ENCODE results near the gene CERS6. TPM values are rescaled to one million over a fixed set of nuclear protein-coding genes. Genes with fewer than 3 reads are reported as not detected.

Gene CERS6
- total and polyA plus RNA-seq, 2 experiments from 2014 or later: 7.4 to 35.0 TPM

GRCh38 chr2:168427451-168427850 is 28.6 kb upstream of the CERS6 start:
- Histone ChIP-seq H3K27me3 (ENCODE audit: insufficient read depth) (no peaks in the 10 kb centered on the region), H3K4me2 (no peak overlapping the region), H2AFZ (peak overlapping the region; percentile 68; the same call in 1 of the 2 replicates), H3K79me2 (replicated peaks; ENCODE audit: insufficient read depth) (no peaks in the 10 kb centered on the region), H3K4me1 (ENCODE audit: insufficient read depth) (peaks cover 25% of the 10 kb centered on the region), H3K4me3 (no peak overlapping the region), H3K36me3 (ENCODE audit: insufficient read depth) (no peaks in the 10 kb centered on the region), H4K20me1 (replicated peaks; ENCODE audit: insufficient read depth) (no peaks in the 10 kb centered on the region), H3K27ac (ENCODE audit: low read depth) (no peak overlapping the region), H3K9me2 (ENCODE audit: insufficient read depth) (peaks cover 13% of the 10 kb centered on the region; the same call in 1 of the 2 replicates), H3F3A (replicated peaks; ENCODE audit: low read depth) (no peaks in the 10 kb centered on the region)
- no peak for TF ChIP-seq ZNF331 (CRISPR knock-in tag; IDR thresholded peaks at IDR 0.05; ENCODE audit: low read depth)
- TF ChIP-seq JUNB (IDR thresholded peaks at IDR 0.05; ENCODE audit: unreplicated experiment): no peak
- no peak for TF ChIP-seq EZH2 (IDR thresholded peaks at IDR 0.05; ENCODE audit: low read depth, unreplicated experiment)
- no peak for TF ChIP-seq POLR2AphosphoS5 (IDR thresholded peaks at IDR 0.05; ENCODE audit: low read depth)
- no peak for TF ChIP-seq EZH2phosphoT487 (IDR thresholded peaks at IDR 0.05; ENCODE audit: unreplicated experiment)
- TF ChIP-seq STAT1 (IDR thresholded peaks at IDR 0.05; ENCODE audit: unreplicated experiment): no peak
- TF ChIP-seq ETS1 (IDR thresholded peaks at IDR 0.05): no peak
- no peak for TF ChIP-seq CREB1 (CRISPR knock-in tag; IDR thresholded peaks at IDR 0.05; ENCODE audit: low read depth)
- H3K27ac Mint-ChIP-seq: no peak overlapping the region
- no peak for DNase-seq (ENCODE audit: low spot score)
- no peak overlapping the region for H3K4me3 Mint-ChIP-seq
- H3K36me3 Mint-ChIP-seq (ENCODE audit: low read depth): no peaks in the 10 kb centered on the region
- H3K4me1 Mint-ChIP-seq: peaks cover 32% of the 10 kb centered on the region
- no peak for ATAC-seq
- no peaks in the 10 kb centered on the region for H3K27me3 Mint-ChIP-seq (ENCODE audit: insufficient read depth, low read depth, poor library complexity)
- no peaks in the 10 kb centered on the region for H3K9me3 Mint-ChIP-seq

DNA sequence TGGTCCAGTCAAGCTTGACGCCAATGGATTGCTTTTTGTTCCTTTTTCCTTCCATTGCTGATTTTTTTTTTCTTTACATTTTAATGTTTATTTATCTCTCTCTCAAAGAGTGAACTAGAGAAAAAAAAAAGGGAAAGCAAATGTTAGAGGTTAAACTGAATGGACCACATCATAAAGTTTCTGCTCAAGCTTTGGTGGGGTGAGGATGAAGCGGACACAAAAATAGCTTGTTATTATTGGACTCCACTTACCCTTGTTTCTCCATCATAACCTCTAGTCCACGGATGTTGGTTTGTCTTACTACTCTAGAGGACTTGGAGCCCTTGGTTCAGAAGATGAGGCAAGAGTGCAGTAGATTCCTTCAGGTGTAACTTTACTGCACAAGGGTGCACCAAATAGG is 27.6 kb upstream of the CERS6 start:
- Histone ChIP-seq H4K20me1 (replicated peaks; ENCODE audit: insufficient read depth) (no peaks in the 10 kb centered on the region), H2AFZ (no peak overlapping the region), H3K36me3 (ENCODE audit: insufficient read depth) (no peaks in the 10 kb centered on the region), H3K27ac (ENCODE audit: low read depth) (no peak overlapping the region), H3K4me1 (ENCODE audit: insufficient read depth) (peaks cover 25% of the 10 kb centered on the region), H3K79me2 (replicated peaks; ENCODE audit: insufficient read depth) (no peaks in the 10 kb centered on the region), H3F3A (replicated peaks; ENCODE audit: low read depth) (no peaks in the 10 kb centered on the region), H3K27me3 (ENCODE audit: insufficient read depth) (no peaks in the 10 kb centered on the region), H3K4me3 (no peak overlapping the region), H3K9me2 (ENCODE audit: insufficient read depth) (peaks cover 13% of the 10 kb centered on the region; the same call in 1 of the 2 replicates), H3K4me2 (no peak overlapping the region)
- no peaks in the 10 kb centered on the region for H3K36me3 Mint-ChIP-seq (ENCODE audit: low read depth)
- H3K27ac Mint-ChIP-seq: no peak overlapping the region
- ATAC-seq: no peak
- H3K27me3 Mint-ChIP-seq (ENCODE audit: insufficient read depth, low read depth, poor library complexity): no peaks in the 10 kb centered on the region
- no peak overlapping the region for H3K4me3 Mint-ChIP-seq
- DNase-seq (ENCODE audit: low spot score): no peak
- H3K9me3 Mint-ChIP-seq: no peaks in the 10 kb centered on the region
- H3K4me1 Mint-ChIP-seq: peaks cover 37% of the 10 kb centered on the region
- TF ChIP-seq STAT1 (IDR thresholded peaks at IDR 0.05; ENCODE audit: unreplicated experiment) (no peak), ETS1 (IDR thresholded peaks at IDR 0.05) (no peak), CTCF (conservative IDR thresholded peaks at IDR 0.05; ENCODE audit: low read depth in 2 of 2) (no peak), ZNF114 (CRISPR knock-in tag; IDR thresholded peaks at IDR 0.05) (no peak), JUNB (IDR thresholded peaks at IDR 0.05; ENCODE audit: unreplicated experiment) (no peak), CREB1 (CRISPR knock-in tag; IDR thresholded peaks at IDR 0.05; ENCODE audit: low read depth) (no peak), EZH2phosphoT487 (IDR thresholded peaks at IDR 0.05; ENCODE audit: unreplicated experiment) (no peak), POLR2AphosphoS5 (IDR thresholded peaks at IDR 0.05; ENCODE audit: low read depth) (no peak)
- TF ChIP-seq, protein P1, sequence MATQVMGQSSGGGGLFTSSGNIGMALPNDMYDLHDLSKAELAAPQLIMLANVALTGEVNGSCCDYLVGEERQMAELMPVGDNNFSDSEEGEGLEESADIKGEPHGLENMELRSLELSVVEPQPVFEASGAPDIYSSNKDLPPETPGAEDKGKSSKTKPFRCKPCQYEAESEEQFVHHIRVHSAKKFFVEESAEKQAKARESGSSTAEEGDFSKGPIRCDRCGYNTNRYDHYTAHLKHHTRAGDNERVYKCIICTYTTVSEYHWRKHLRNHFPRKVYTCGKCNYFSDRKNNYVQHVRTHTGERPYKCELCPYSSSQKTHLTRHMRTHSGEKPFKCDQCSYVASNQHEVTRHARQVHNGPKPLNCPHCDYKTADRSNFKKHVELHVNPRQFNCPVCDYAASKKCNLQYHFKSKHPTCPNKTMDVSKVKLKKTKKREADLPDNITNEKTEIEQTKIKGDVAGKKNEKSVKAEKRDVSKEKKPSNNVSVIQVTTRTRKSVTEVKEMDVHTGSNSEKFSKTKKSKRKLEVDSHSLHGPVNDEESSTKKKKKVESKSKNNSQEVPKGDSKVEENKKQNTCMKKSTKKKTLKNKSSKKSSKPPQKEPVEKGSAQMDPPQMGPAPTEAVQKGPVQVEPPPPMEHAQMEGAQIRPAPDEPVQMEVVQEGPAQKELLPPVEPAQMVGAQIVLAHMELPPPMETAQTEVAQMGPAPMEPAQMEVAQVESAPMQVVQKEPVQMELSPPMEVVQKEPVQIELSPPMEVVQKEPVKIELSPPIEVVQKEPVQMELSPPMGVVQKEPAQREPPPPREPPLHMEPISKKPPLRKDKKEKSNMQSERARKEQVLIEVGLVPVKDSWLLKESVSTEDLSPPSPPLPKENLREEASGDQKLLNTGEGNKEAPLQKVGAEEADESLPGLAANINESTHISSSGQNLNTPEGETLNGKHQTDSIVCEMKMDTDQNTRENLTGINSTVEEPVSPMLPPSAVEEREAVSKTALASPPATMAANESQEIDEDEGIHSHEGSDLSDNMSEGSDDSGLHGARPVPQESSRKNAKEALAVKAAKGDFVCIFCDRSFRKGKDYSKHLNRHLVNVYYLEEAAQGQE (IDR thresholded peaks at IDR 0.05; ENCODE audit: unreplicated experiment): no peak
